NCI-H1417 treated with DMSO at 0.1 percent for 48 hours (cell line): ENCODE measurements around the gene NBPF12.
"Not testable (repeated sequence)": the region's sequence is repeated elsewhere in the genome, so short reads cannot be mapped to it uniquely, and the experiment has no call there.

Experiments used
- DNase-seq: peaks from one replicate; lab custom pipeline; 2025; lab: John Stamatoyannopoulos, UW

Gene NBPF12

DNA sequence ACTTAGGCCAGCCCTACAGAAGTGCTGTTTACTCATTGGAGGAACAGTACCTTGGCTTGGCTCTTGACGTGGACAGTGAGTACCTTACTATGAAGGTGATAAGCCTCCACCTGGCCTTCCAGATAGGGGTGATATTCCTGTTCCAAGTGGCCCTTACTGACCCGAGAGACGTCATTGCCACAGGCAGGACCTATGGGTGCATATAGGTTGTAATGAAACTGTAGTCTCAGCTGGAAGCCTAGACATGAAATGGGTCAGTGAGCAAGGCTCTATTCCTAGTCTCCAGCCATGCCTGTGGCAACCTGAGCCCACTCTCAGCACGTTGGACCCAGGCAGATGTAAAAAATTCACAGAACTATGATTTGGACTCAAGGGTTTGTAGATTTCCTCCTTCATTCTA, 48.3 kb downstream of the NBPF12 start:
- DNase-seq, result not testable (repeated sequence)

DNA sequence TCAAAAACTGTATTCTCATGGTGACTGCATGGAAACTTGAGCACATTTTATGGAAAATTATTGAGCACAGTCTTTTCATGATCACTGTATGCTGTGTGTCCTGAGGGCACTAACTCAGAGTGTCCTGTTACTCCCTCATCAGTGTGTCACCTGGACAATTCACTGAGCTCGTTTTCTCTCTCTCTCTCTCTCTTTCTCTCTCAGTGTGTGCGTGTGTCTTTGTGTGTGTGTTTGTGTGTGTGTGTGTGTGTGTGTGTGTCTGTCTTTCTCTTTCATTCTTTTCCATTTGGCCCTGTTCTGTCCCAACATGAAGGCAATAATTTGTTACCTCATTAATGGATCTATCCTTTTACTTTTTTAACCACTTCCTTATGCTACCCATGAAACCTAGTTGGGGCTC, 49.4 kb downstream of the NBPF12 start:
- DNase-seq, result not testable (repeated sequence)

DNA sequence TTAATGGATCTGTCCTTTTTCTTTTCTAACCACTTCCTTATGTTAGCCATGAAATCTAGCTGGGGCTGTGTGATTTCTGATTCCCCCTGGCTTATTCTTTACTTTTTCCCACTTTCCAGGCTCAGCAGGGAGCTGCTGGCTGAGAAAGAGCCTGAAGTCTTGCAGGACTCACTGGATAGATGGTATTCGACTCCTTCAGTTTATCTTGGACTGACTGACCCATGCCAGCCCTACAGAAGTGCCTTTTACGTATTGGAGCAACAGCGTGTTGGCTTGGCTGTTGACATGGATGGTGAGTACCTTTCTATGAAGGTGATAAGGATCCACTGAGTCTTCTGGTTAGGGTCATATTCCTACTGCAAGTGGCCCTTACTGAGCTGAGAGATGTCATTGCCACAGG, 51.3 kb downstream of the NBPF12 start:
- DNase-seq, result not testable (repeated sequence)

DNA sequence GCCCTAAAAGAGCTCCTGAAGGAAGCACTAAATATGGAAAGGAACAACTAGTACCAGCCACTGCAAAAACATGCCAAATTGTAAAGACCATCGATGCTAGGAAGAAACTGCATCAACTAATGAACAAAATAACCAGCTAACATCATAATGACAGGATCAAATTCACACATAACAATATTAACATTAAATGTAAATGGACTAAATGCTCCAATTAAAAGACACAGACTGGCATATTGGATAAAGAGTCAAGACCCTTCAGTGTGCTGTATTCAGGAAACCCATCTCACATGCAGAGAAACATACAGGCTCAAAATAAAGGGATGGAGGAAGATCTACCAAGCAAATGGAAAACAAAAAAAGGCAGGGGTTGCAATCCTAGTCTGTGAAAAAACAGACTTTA, 70.4 kb downstream of the NBPF12 start:
- DNase-seq, result not testable (repeated sequence)

DNA sequence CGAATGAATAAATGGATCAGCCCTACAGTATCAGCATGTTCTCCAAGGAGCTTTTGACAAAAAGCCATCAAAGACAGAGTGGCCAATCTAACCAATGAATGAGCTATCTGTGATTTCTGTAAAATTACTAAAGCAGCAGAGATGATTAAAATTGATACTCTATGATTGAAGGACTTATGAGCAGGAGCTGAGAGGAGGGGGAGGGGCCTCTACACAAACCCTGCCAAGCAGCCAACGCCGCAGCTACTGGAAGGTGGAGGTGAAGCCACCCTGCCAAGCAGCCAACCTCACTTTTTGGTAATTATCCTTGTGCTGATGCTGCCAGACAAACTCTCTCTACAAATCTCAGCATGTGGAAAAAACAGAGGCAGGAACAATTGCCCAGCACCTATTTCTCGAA, 88.9 kb downstream of the NBPF12 start:
- DNase-seq, result not testable (repeated sequence)

DNA sequence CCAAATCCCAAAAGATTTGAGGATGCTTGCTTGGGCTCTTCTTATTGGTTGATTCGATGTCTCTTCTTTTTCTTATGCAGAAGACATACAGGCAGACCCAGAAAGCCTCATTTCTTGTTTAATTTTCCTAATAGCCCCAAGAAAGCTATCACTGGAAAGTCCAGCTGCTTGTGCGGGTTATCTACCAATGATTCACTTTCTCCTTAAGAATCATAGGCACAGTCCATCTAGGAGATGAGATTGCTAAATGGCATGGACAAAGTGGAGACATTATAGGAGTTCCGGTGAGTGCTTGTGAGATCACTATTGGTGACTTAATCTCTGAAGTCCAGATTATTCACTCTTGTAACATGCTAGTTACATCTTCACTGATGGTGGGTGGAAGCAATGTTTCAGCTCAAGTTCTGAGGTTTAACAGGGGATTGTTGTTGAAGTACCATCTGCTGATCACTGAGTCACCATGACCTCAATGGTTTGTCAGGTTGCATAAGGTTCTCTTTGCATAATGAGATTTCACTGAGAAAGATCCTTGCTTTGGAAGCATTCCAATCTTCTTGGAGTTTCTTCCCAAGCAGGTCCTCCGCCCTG, 92.0 kb downstream of the NBPF12 start:
- DNase-seq, result not testable (repeated sequence)

DNA sequence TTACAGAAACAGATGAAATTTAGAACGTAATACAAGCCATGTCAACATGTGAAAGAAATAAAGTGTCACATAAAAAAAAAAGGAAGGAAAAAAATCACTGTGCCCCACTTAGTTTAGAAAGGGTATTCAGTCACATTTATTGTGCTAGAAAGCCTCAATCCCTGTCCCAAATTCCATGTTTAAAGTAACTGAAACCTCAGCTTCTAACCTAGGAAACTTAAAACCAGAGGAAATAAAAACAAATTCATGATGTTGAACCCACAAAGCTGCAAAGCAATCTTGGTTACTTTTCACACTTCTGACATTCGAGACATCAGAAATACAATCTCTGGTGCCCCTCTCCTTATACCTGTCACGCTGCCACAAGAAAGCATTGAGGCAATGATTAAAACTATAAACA, 101.8 kb downstream of the NBPF12 start:
- no peak for DNase-seq

DNA sequence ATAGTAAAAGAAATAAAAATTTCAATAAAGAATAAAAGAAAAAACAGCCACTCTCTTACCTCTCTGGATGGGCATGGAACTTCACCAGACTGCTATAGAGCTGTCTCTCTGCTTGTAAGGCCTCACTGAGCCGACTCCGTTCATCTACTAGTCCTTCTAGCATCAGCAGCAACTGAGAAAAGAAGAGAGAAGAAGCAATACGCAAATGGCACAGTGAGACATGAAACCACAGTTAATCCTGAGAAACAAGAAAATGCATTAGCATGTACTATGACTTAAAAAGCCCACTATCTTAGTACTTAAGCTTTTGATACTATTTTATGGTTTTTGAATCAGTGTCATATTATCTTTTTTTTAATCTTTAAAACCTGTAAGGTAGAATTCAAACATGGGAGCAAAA, 104.8 kb downstream of the NBPF12 start:
- not testable (repeated sequence) for DNase-seq

DNA sequence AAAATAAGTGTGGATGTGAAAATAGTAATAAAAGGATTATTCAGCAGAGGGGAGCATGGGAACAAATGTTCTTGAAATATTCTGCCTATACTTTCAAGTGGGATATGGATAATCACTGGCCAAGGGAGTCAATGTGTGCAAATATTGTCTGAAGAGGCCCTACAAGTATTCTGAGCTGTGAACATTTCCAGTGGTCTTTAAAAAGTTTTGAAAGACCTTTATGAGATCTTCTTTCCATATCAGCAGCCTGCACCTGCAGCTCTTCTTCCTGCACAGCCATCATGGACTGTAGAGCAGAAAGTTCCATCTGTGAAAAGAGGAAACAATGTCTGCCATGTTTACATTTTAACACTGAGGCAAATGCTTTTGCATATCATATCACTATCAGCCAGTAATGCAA, 106.4 kb downstream of the NBPF12 start:
- DNase-seq, result not testable (repeated sequence)
